CD4-positive, alpha-beta memory T cell (primary cell): ENCODE measurements around the gene NOP16. TPM values are rescaled to one million over a fixed set of nuclear protein-coding genes. Genes with fewer than 3 reads are reported as not detected.
A peak's percentile ranks its signal among the peaks of the same experiment; 100 is the strongest.

Experiments used
- CTCF ChIA-PET: fragments of 350-600 bp; sonication (Branson Sonifier 250); formaldehyde crosslinking; loops from one replicate; lab custom pipeline; 2021; ENCODE audit warnings: inconsistent platforms; ENCODE audit not compliant: partially characterized antibody; lab: Charles Lee
- POLR2A ChIA-PET: fragments of 350-600 bp; sonication (Branson Sonifier 250); formaldehyde crosslinking; loops from one replicate; lab custom pipeline; 2021; ENCODE audit not compliant: partially characterized antibody; lab: Charles Lee
- DNase-seq, 5 donors: peaks; one replicate each; pipeline versions ENCODE4 v3.0.0 to v3.0.0-alpha.2; 2020 to 2022; ENCODE audit warnings: mixed read lengths in 1 of 5
- H3K27ac ChIP-seq: one replicate; pipeline ENCODE4 v1.7.0; 2013; ENCODE audit warnings: low read depth, low read length
- H3K27me3 ChIP-seq: 2 replicates; pipeline ENCODE4 v1.7.0; 2013; ENCODE audit warnings: mild to moderate bottlenecking, low read length, moderate library complexity; ENCODE audit not compliant: insufficient read depth
- H3K36me3 ChIP-seq: 2 replicates; pipeline ENCODE4 v1.7.0; 2013; ENCODE audit warnings: mild to moderate bottlenecking, low read length, moderate library complexity; ENCODE audit not compliant: insufficient read depth
- H3K4me1 ChIP-seq: 2 replicates; pipeline ENCODE4 v1.7.0; 2013; ENCODE audit warnings: mild to moderate bottlenecking, low read length, moderate library complexity; ENCODE audit not compliant: insufficient read depth
- H3K4me3 ChIP-seq, 2 donors: one replicate each; pipeline ENCODE4 v1.7.0; 2013; ENCODE audit warnings: low read length in 2 of 2, mild to moderate bottlenecking in 1 of 2
- H3K9me3 ChIP-seq, 2 donors: one replicate each; pipeline ENCODE4 v1.7.0; 2013; ENCODE audit warnings: low read length in 2 of 2, control low read depth in 1 of 2; ENCODE audit not compliant: control insufficient read depth in 1 of 2
- H3K27ac Mint-ChIP-seq, 7 donors: one replicate each; pipeline ENCODE4 v1.8.0; 2020 to 2021; ENCODE audit warnings: mixed read lengths in 7 of 7, mild to moderate bottlenecking in 6 of 7, inconsistent platforms in 3 of 7, moderate library complexity in 3 of 7
- H3K27me3 Mint-ChIP-seq, 2 donors: one replicate each; pipeline ENCODE4 v1.8.0; 2020 to 2021; ENCODE audit warnings: mixed read lengths in 2 of 2
- H3K36me3 Mint-ChIP-seq, 2 donors: one replicate each; pipeline ENCODE4 v1.8.0; 2020 to 2021; ENCODE audit warnings: mixed read lengths in 2 of 2, inconsistent platforms in 1 of 2, mild to moderate bottlenecking in 1 of 2
- H3K4me1 Mint-ChIP-seq, 4 donors: one replicate each; pipeline ENCODE4 v1.8.0; 2020 to 2021; ENCODE audit warnings: mixed read lengths in 4 of 4, mild to moderate bottlenecking in 1 of 4
- H3K4me3 Mint-ChIP-seq, 8 donors: one replicate each; pipeline ENCODE4 v1.8.0; 2020 to 2021; ENCODE audit warnings: mixed read lengths in 8 of 8, mild to moderate bottlenecking in 7 of 8, moderate library complexity in 6 of 8, inconsistent platforms in 3 of 8
- H3K9me3 Mint-ChIP-seq, 8 donors: one replicate each; pipeline ENCODE4 v1.8.0; 2020 to 2021; ENCODE audit warnings: mixed read lengths in 8 of 8, mild to moderate bottlenecking in 5 of 8, inconsistent platforms in 3 of 8, moderate library complexity in 1 of 8
- intact Hi-C: fragments of 100-400 bp; cut with micrococcal nuclease; formaldehyde crosslinking; loops from one replicate; pipeline ENCODE4 v1.15.1; 2023
- polyA plus RNA-seq, 2 donors: library from polyadenylated mRNA; unstranded; fragments of 300-500 nt; fragmentation: Illumina TruSeq; gene quantifications; one replicate each; pipeline ENCODE4 v1.2.3, GENCODE V29; 2021
- total RNA-seq, 2 experiments: library from RNA; stranded (reverse); gene quantifications; one replicate each; pipeline ENCODE4 v1.2.3, GENCODE V29; 2021

The NOP16 gene
- total and polyA plus RNA-seq, 4 experiments from 2014 or later: 16.9 to 46.3 (median 19.3) TPM

- ChIA-PET POLR2A (interaction anchor here (0.6 to 5.1 kb wide), 13 partner anchors 27 to 244 kb away, joined by 3 to 84 read pairs (median 6); partner anchors contain the start of genes CDHR2, FAF2, KIAA1191 and RNF44), CTCF (interaction anchor here (0.7 to 5.3 kb wide), 30 partner anchors 9 to 686 kb away, joined by 3 to 34 read pairs (median 4); partner anchors contain the start of genes FAF2 and RNF44)
- Mint-ChIP-seq H3K27me3 (peaks cover 0 to 4% of the 10 kb centered on the region in 2 donors), H3K9me3 (peaks cover 0 to 2% (median 0%) of the 10 kb centered on the region in 8 donors), H3K27ac (peak within 1 kb of the TSS; percentile 85 to 95 (median 91)), H3K4me1 (peaks cover 27 to 51% (median 39%) of the 10 kb centered on the region in 4 donors), H3K36me3 (peaks cover 4 to 12% of the 10 kb centered on the region in 2 donors), H3K4me3 (peak within 1 kb of the TSS; percentile 83 to 92 (median 88))
- H3K27me3 ChIP-seq: no peaks in the 10 kb centered on the region
- peak within 1 kb of the TSS; percentile 68 to 69 for H3K4me3 ChIP-seq
- no peaks in the 10 kb centered on the region for H3K36me3 ChIP-seq
- intact Hi-C loops: loop anchor here (1.0 to 2.0 kb wide), 11 partner anchors 27 to 686 kb away; partner anchors contain the start of genes FAF2, KIAA1191 and TSPAN17
- H3K9me3 ChIP-seq: no peaks in the 10 kb centered on the region
- peak; percentile 83 to 85 (median 84) for DNase-seq
- H3K4me1 ChIP-seq: peaks cover 39% of the 10 kb centered on the region
- peak within 1 kb of the TSS; percentile 77 for H3K27ac ChIP-seq
Measured at GRCh38 chr5:176415952-176416924, 27.8 kb upstream of the NOP16 start, which contains the start of gene CLTB. Gene CLTB (minus strand): TSS chr5:176416539. CDS start chr5:176416363, 176 bp downstream.

- Histone ChIP-seq H3K27ac (peak overlapping the region; percentile 77), H3K27me3 (no peaks in the 10 kb centered on the region), H3K4me3 (peak overlapping the region; percentile 68 to 69), H3K9me3 (no peaks in the 10 kb centered on the region), H3K4me1 (peaks cover 39% of the 10 kb centered on the region), H3K36me3 (peaks cover 3% of the 10 kb centered on the region)
- peaks cover 8 to 16% of the 10 kb centered on the region in 2 donors for H3K36me3 Mint-ChIP-seq
- intact Hi-C loops: no loop called here
- no peak for DNase-seq
- peaks cover 0 to 1% of the 10 kb centered on the region in 2 donors for H3K27me3 Mint-ChIP-seq
- H3K4me3 Mint-ChIP-seq: peak overlapping the region; percentile 83 to 92 (median 88)
- CTCF ChIA-PET: interaction anchor here (0.7 to 5.3 kb wide), 18 partner anchors 8 to 245 kb away, joined by 3 to 34 read pairs (median 4); partner anchors contain the start of genes FAF2 and RNF44
- H3K9me3 Mint-ChIP-seq: peaks cover 0 to 2% (median 0%) of the 10 kb centered on the region in 8 donors
- POLR2A ChIA-PET: interaction anchor here (1.7 to 5.1 kb wide), 7 partner anchors 26 to 181 kb away, joined by 6 to 84 read pairs (median 13); partner anchors contain the start of genes FAF2, KIAA1191 and RNF44
- H3K27ac Mint-ChIP-seq: peak overlapping the region; percentile 85 to 95 (median 91)
- H3K4me1 Mint-ChIP-seq: peaks cover 27 to 59% (median 39%) of the 10 kb centered on the region in 4 donors
Measured at GRCh38 chr5:176415240-176415951, 27.0 kb upstream of the NOP16 start.

- H3K36me3 ChIP-seq: peaks cover 9% of the 10 kb centered on the region
- H3K27me3 Mint-ChIP-seq: no peaks in the 10 kb centered on the region
- no peak for DNase-seq
- H3K4me3 ChIP-seq: no peak overlapping the region
- intact Hi-C loops: no loop called here
- H3K9me3 Mint-ChIP-seq: peaks cover 0 to 2% (median 0%) of the 10 kb centered on the region in 8 donors
- no peak overlapping the region for H3K27ac ChIP-seq
- H3K4me1 ChIP-seq: peaks cover 39% of the 10 kb centered on the region
- peak overlapping the region; percentile 83 to 92 (median 88) for H3K4me3 Mint-ChIP-seq
- peaks cover 15 to 23% of the 10 kb centered on the region in 2 donors for H3K36me3 Mint-ChIP-seq
- ChIA-PET CTCF (interaction anchor here (1.1 to 5.3 kb wide), 4 partner anchors 9 to 163 kb away, joined by 3 to 34 read pairs (median 7); no protein-coding TSS in a partner anchor), POLR2A (interaction anchor here (1.3 to 5.1 kb wide), 3 partner anchors 25 to 128 kb away, joined by 4 to 84 read pairs (median 38); partner anchors contain the start of gene RNF44)
- H3K4me1 Mint-ChIP-seq: peaks cover 27 to 59% (median 39%) of the 10 kb centered on the region in 4 donors
- peak overlapping the region; percentile 85 to 95 (median 91) for H3K27ac Mint-ChIP-seq
- no peaks in the 10 kb centered on the region for H3K27me3 ChIP-seq
- H3K9me3 ChIP-seq: no peaks in the 10 kb centered on the region
Measured at GRCh38 chr5:176414704-176415103, 26.3 kb upstream of the NOP16 start.

- H3K4me3 Mint-ChIP-seq: peak overlapping the region in 4 of 8 donors; percentile 3 to 83 (median 30)
Measured at GRCh38 chr5:176413709-176414191, 25.4 kb upstream of the NOP16 start.

GRCh38 chr5:176413255-176413565 lies 24.8 kb upstream of the NOP16 start:
- Histone ChIP-seq H3K27me3 (no peaks in the 10 kb centered on the region), H3K4me1 (peaks cover 39% of the 10 kb centered on the region), H3K36me3 (peaks cover 9% of the 10 kb centered on the region), H3K4me3 (no peak overlapping the region), H3K9me3 (no peaks in the 10 kb centered on the region), H3K27ac (no peak overlapping the region)
- ChIA-PET CTCF (no interaction called here), POLR2A (interaction anchor here (1.0 to 1.3 kb wide), 2 partner anchors 24 to 245 kb away, joined by 4 read pairs; no protein-coding TSS in a partner anchor)
- H3K4me3 Mint-ChIP-seq: peak overlapping the region in 1 of 8 donors; percentile 35
- H3K9me3 Mint-ChIP-seq: peaks cover 0 to 2% (median 0%) of the 10 kb centered on the region in 8 donors
- no peak for DNase-seq
- peaks cover 17 to 25% of the 10 kb centered on the region in 2 donors for H3K36me3 Mint-ChIP-seq
- intact Hi-C loops: no loop called here
- H3K27me3 Mint-ChIP-seq: no peaks in the 10 kb centered on the region
- peaks cover 27 to 59% (median 39%) of the 10 kb centered on the region in 4 donors for H3K4me1 Mint-ChIP-seq
- H3K27ac Mint-ChIP-seq: peak overlapping the region in 5 of 7 donors; percentile 29 to 85 (median 51)

More at GRCh38 chr5:176413709-176414191, 25.4 kb upstream of the NOP16 start:
- peaks cover 27 to 59% (median 39%) of the 10 kb centered on the region in 4 donors for H3K4me1 Mint-ChIP-seq
- Histone ChIP-seq H3K27ac (no peak overlapping the region), H3K27me3 (no peaks in the 10 kb centered on the region), H3K9me3 (no peaks in the 10 kb centered on the region), H3K36me3 (peaks cover 9% of the 10 kb centered on the region), H3K4me3 (no peak overlapping the region), H3K4me1 (peaks cover 39% of the 10 kb centered on the region)
- no peaks in the 10 kb centered on the region for H3K27me3 Mint-ChIP-seq
- intact Hi-C loops: no loop called here
- peaks cover 0 to 2% (median 0%) of the 10 kb centered on the region in 8 donors for H3K9me3 Mint-ChIP-seq
- POLR2A ChIA-PET: interaction anchor here (1.0 to 5.1 kb wide), 3 partner anchors 24 to 244 kb away, joined by 4 to 84 read pairs (median 4); partner anchors contain the start of gene RNF44
- DNase-seq: no peak
- H3K27ac Mint-ChIP-seq: peak overlapping the region in 5 of 7 donors; percentile 29 to 85 (median 51)
- H3K36me3 Mint-ChIP-seq: peaks cover 17 to 25% of the 10 kb centered on the region in 2 donors
- CTCF ChIA-PET: interaction anchor here (5.3 kb wide), 1 partner anchor 164 kb away, joined by 34 read pairs; no protein-coding TSS in a partner anchor
